HepG2 (cell line): ENCODE measurements around the gene TOR4A. TPM values are rescaled to one million over a fixed set of nuclear protein-coding genes. Genes with fewer than 3 reads are reported as not detected.

Experiments
- ATAC-seq: fragments of 200-7000 bp; cut with Tn5 transposase; 3 replicates; pipeline ENCODE4 v1.9.1; 2020; ENCODE audit warnings: mild to moderate bottlenecking, moderate library complexity
- BruUV-seq: library from RNA; stranded (reverse); fragments of 400-500 nt; replicated peaks from 2 replicates; lab custom pipeline; 2021; lab: Mats Ljungman, UMichigan
- CTCF ChIA-PET: fragments of 300-600 bp; formaldehyde crosslinking; extraction: SDS; loops from one replicate; lab custom pipeline; 2021; ENCODE audit warnings: low total read pairs, inconsistent platforms, low intra/inter-chr PET ratio; lab: Yijun Ruan, JAX
- POLR2A ChIA-PET: fragments of 350-600 bp; sonication (Branson Sonifier 250); formaldehyde crosslinking; loops from one replicate; lab custom pipeline; 2020; ENCODE audit warnings: antibody characterized with exemption, inconsistent platforms; lab: Yijun Ruan, JAX
- DNase-seq: peaks from one replicate; pipeline ENCODE4 v3.0.0-alpha.2; 2015; ENCODE audit warnings: low spot score
- FAIRE-seq: peaks from 3 replicates; lab custom pipeline; 2011; peaks lifted over from hg19 to GRCh38; lab: Jason Lieb, UNC
- H2AFZ ChIP-seq: one replicate; pipeline ENCODE4 v1.6.1; 2011; ENCODE audit warnings: low read length, inconsistent platforms
- H3K27ac ChIP-seq: fragments of 300-600 bp; 3 replicates; pipeline ENCODE4 v1.8.0; 2011; ENCODE audit warnings: mixed run types, mild to moderate bottlenecking, mixed read lengths, low read length, inconsistent platforms; ENCODE audit not compliant: insufficient read depth; ENCODE audit errors: extremely low read length
- H3K27me3 ChIP-seq, 2 experiments: fragments of 200-600 bp in 1 of 2; 2 replicates in 1 of 2; 3 replicates in 1 of 2; pipeline versions ENCODE4 v1.6.0 to v1.8.0; 2011; ENCODE audit warnings: low read length in 2 of 2, mild to moderate bottlenecking in 2 of 2, moderate library complexity in 2 of 2, inconsistent platforms in 1 of 2; ENCODE audit not compliant: insufficient read depth in 2 of 2, control insufficient read depth in 1 of 2
- H3K36me3 ChIP-seq, 2 experiments: fragments of 200-600 bp in 1 of 2; replicated peaks in 1 of 2; 2 replicates in 1 of 2; 3 replicates in 1 of 2; pipeline versions ENCODE4 v1.5.1 to v1.8.0; 2011; ENCODE audit warnings: low read length in 2 of 2, inconsistent platforms in 1 of 2; ENCODE audit not compliant: insufficient read depth in 2 of 2, control insufficient read depth in 1 of 2
- H3K4me1 ChIP-seq: 2 replicates; pipeline ENCODE4 v1.5.1; 2012; ENCODE audit warnings: low read length, inconsistent platforms; ENCODE audit not compliant: insufficient read depth
- H3K4me2 ChIP-seq: 2 replicates; pipeline ENCODE4 v1.6.0; 2011; ENCODE audit warnings: low read depth, low read length, inconsistent platforms
- H3K4me3 ChIP-seq, 3 experiments: fragments of 200-600 bp in 1 of 3; sonication (generic), shearing (Covaris generic) in 1 of 3; replicated peaks in 1 of 3; 2 replicates each; pipeline ENCODE4 v1.5.1; 2011 to 2016; ENCODE audit warnings: low read length in 3 of 3, inconsistent platforms in 2 of 3, low read depth in 2 of 3, mild to moderate bottlenecking in 2 of 3, control low read depth in 1 of 3, mixed read lengths in 1 of 3; ENCODE audit not compliant: insufficient read depth in 1 of 3
- H3K79me2 ChIP-seq: one replicate; pipeline ENCODE4 v1.6.1; 2011; ENCODE audit warnings: low read length, inconsistent platforms; ENCODE audit not compliant: insufficient read depth
- H3K9ac ChIP-seq: 2 replicates; pipeline ENCODE4 v1.6.0; 2011; ENCODE audit warnings: mild to moderate bottlenecking, low read depth, low read length, inconsistent platforms; ENCODE audit not compliant: insufficient read depth
- H3K9me3 ChIP-seq: 2 replicates; pipeline ENCODE4 v1.5.1; 2012; ENCODE audit warnings: mild to moderate bottlenecking, low read length
- H4K20me1 ChIP-seq: 2 replicates; pipeline ENCODE4 v1.6.0; 2011; ENCODE audit warnings: inconsistent platforms, mild to moderate bottlenecking, low read length, moderate library complexity; ENCODE audit not compliant: insufficient read depth
- HIVEP1 ChIP-seq: sonication (generic); formaldehyde crosslinking; IDR thresholded peaks from 2 replicates; pipeline ENCODE4 v1.4.0; 2020; ENCODE audit warnings: mild to moderate bottlenecking, missing genetic modification reagents
- HNRNPL ChIP-seq: fragments of 200-400 bp; formaldehyde crosslinking; IDR thresholded peaks from 2 replicates; pipeline ENCODE4 v1.6.1; 2017; ENCODE audit warnings: mild to moderate bottlenecking, low read depth, low read length
- SETDB1 ChIP-seq: sonication (generic); formaldehyde crosslinking; IDR thresholded peaks from 2 replicates; pipeline ENCODE4 v1.5.1; 2020; ENCODE audit warnings: missing genetic modification reagents, mild to moderate bottlenecking, borderline replicate concordance
- ZNF530 ChIP-seq: sonication (generic); formaldehyde crosslinking; IDR thresholded peaks from 2 replicates; pipeline ENCODE4 v1.5.0; 2020; ENCODE audit warnings: low read depth, mild to moderate bottlenecking, missing genetic modification reagents
- ZNF709 ChIP-seq: sonication (generic); formaldehyde crosslinking; IDR thresholded peaks from 2 replicates; pipeline ENCODE4 v1.5.0; 2020; ENCODE audit warnings: mild to moderate bottlenecking, missing genetic modification reagents
- WGBS: methylation state at CpG from one replicate; pipeline ENCODE4 v1.1.6; 2017; ENCODE audit warnings: low lambda C conversion rate; 5-methylcytosine and 5-hydroxymethylcytosine counted together
- in situ Hi-C: cut with HindIII; loops from 2 replicates; pipeline ENCODE4 v1.10.0; 2017; ENCODE audit warnings: low pct_unique_long_range_greater_than_20kb; ENCODE audit not compliant: extremely low pct_ligation_motif_present
- intact Hi-C: fragments of 100-400 bp; cut with micrococcal nuclease; formaldehyde crosslinking; loops from one replicate; pipeline ENCODE4 v1.10.0; 2022; ENCODE audit not compliant: unreplicated experiment
- polyA plus RNA-seq, 8 experiments: library from polyadenylated mRNA; depleted of rRNA in 3 of 8; stranded (reverse) in 7 of 8; unstranded in 1 of 8; fragments of >200 nt; fragmentation: Illumina TruSeq in 4 of 8; extraction: Trizol in 4 of 8; gene quantifications; 2 replicates each; pipeline versions ENCODE4 v1.2.1 to v1.2.3, GENCODE V29; 2011 to 2016; ENCODE audit warnings: low read depth in 4 of 8, missing spikeins in 1 of 8, mixed read lengths in 1 of 8; ENCODE audit not compliant: insufficient read depth in 1 of 8
- total RNA-seq, 5 experiments: library from RNA; depleted of rRNA; stranded (reverse); fragments of >200 nt; fragmentation: Illumina TruSeq; extraction: Trizol; gene quantifications; 2 replicates each; pipeline ENCODE4 v1.2.3, GENCODE V29; 2016; ENCODE audit warnings: low read depth in 1 of 5
- TF ChIP-seq, protein P1 (sequence below): sonication (generic); formaldehyde crosslinking; IDR thresholded peaks from 2 replicates; pipeline ENCODE4 v1.8.0; 2022; ENCODE audit warnings: missing genetic modification reagents, mild to moderate bottlenecking, moderate library complexity, borderline replicate concordance

The TOR4A gene
- total and polyA plus RNA-seq, 2 of the 13 experiments (the other 11 are each of a cell fraction or from before 2014, with no cell fraction given) = 11.1 to 14.2 TPM

DNA sequence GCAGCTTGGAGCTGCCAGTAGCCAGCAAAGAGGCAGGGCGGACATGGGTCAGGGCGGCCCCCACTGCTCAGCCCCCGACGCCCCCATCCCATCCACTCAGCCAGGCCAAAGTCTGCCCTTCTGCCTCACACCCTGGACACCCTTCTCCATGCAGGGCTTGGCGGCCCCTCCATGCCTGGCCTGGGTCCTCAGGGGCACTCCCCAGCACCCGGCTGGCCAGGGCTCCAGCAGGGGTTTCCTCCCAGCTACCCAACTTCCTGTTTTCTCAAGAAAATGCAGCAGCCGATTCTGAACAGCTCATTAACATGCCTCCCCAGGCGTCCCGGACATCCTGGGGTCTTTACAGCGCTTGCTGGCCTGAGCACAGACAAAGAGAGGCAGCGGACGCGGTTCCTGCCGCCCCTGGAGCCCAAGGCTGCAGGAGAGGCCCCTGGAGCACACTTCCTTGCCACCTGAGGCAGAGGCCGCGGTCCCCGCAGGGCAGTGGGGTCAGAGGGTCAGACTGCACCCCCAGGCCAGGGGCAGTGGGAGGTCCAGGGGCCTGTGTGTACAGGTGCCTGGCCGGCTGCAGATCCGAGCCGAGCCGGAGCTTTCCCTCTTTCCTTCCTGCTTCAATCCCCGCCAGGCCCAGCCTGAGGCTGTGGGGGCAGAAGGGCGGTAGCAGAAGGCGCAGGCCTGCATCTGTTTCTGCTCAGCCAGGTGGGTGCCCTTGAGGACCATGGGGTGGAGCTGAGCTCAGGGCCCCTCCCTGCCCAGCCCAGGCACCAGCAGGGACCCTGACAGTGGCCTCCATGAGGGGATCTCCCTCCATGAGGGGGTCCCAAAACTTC lies 43.2 kb downstream of the TOR4A start:
- TF ChIP-seq HNRNPL (0 out of 2 replicates have a peak, but pooled peaks have one; percentile 12), ZNF709 (no peak), SETDB1 (CRISPR knock-in tag) (no peak)
- TF ChIP-seq, all 625 proteins: peak for 1
- Histone ChIP-seq H3K79me2 (no peaks in the 10 kb centered on the region), H3K4me3 (no peak overlapping the region), H3K9me3 (no peaks in the 10 kb centered on the region), H3K4me1 (0 out of 2 replicates have a peak, but pooled peaks cover 5% of the 10 kb centered on the region), H3K27me3 (peaks cover 13 to 46% of the 10 kb centered on the region in 2 experiments), H3K9ac (no peak overlapping the region), H2AFZ (no peak overlapping the region), H4K20me1 (peaks cover 4% of the 10 kb centered on the region; the same call in 1 of the 2 replicates), H3K4me2 (no peak overlapping the region), H3K27ac (no peak overlapping the region), H3K36me3 (no peaks in the 10 kb centered on the region)
- ATAC-seq (no peak), FAIRE-seq (no peak), DNase-seq (no peak)
- intact Hi-C loops = no loop called here
- in situ Hi-C loops = no loop called here
- CTCF ChIA-PET = no interaction called here
- BruUV-seq = no TSS peak
- 26% methylated on average over 9 of the region's 24 CpGs for WGBS
- POLR2A ChIA-PET = no interaction called here

DNA sequence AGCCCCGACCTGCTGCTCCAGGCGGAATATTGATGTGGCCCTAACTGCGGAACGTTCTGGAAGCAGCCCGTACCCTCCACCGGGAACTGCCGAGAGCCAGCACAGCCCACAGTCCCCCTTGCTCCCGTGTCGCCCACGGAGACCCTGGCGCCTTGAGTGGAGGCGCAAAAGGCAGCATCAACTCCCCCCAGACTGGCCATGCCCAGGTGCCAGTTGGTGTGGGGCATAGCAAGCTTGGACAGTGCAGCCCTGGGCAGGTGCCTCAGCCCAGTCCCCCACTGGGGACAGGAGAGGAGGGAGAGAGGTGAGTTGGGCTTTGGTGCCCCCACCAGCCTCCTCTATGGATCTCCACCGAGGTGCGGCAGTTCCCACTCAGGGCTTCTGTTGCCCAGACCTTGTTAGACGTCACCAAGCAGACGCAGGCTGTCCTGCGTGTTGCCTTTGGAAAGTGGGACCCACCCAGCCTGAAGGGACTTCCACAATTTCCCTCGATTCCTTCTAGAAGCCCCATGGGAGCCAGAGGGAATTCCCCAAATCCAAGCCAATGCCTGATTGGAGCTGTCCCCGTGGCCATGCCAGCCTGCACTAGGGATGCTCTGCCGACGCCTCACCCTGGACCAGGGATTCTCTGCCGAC lies 44.3 kb downstream of the TOR4A start:
- ChIA-PET POLR2A (no interaction called here), CTCF (no interaction called here)
- Histone ChIP-seq H4K20me1 (peaks cover 4% of the 10 kb centered on the region; the same call in 1 of the 2 replicates), H3K4me2 (no peak overlapping the region), H3K9me3 (no peaks in the 10 kb centered on the region), H2AFZ (no peak overlapping the region), H3K79me2 (no peaks in the 10 kb centered on the region), H3K4me1 (no peaks in the 10 kb centered on the region), H3K27ac (no peak overlapping the region), H3K36me3 (no peaks in the 10 kb centered on the region), H3K27me3 (peaks cover 11 to 40% of the 10 kb centered on the region in 2 experiments), H3K4me3 (no peak overlapping the region), H3K9ac (no peak overlapping the region)
- intact Hi-C loops = no loop called here
- in situ Hi-C loops = no loop called here
- 75% methylated on average over 8 of the region's 22 CpGs for WGBS
- no TSS peak for BruUV-seq
- no peak for FAIRE-seq
- no peak for TF ChIP-seq HIVEP1 (CRISPR knock-in tag)
- TF ChIP-seq ZNF530 (CRISPR knock-in tag) = no peak
- TF ChIP-seq, protein P1, sequence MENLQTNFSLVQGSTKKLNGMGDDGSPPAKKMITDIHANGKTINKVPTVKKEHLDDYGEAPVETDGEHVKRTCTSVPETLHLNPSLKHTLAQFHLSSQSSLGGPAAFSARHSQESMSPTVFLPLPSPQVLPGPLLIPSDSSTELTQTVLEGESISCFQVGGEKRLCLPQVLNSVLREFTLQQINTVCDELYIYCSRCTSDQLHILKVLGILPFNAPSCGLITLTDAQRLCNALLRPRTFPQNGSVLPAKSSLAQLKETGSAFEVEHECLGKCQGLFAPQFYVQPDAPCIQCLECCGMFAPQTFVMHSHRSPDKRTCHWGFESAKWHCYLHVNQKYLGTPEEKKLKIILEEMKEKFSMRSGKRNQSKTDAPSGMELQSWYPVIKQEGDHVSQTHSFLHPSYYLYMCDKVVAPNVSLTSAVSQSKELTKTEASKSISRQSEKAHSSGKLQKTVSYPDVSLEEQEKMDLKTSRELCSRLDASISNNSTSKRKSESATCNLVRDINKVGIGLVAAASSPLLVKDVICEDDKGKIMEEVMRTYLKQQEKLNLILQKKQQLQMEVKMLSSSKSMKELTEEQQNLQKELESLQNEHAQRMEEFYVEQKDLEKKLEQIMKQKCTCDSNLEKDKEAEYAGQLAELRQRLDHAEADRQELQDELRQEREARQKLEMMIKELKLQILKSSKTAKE = no peak
- no peak for DNase-seq
- ATAC-seq = no peak
